H9 (cell line): ENCODE measurements around the gene AMBN. TPM values are rescaled to one million over a fixed set of nuclear protein-coding genes. Genes with fewer than 3 reads are reported as not detected.

Source experiments
- DNase-seq: peaks from one replicate; pipeline ENCODE4 v3.0.0-alpha.2; 2017
- H2AFZ ChIP-seq: one replicate; pipeline ENCODE4 v1.6.1; 2013; ENCODE audit warnings: mild to moderate bottlenecking, low read length, control low read depth, moderate library complexity
- H2AK5ac ChIP-seq: 2 replicates; pipeline ENCODE4 v1.6.1; 2013; ENCODE audit warnings: low read length, control low read depth, mixed read lengths; ENCODE audit not compliant: insufficient read length
- H2BK120ac ChIP-seq: one replicate; pipeline ENCODE4 v1.6.1; 2013; ENCODE audit warnings: low read depth, mild to moderate bottlenecking, low read length, control low read depth, inconsistent platforms; ENCODE audit not compliant: poor library complexity, severe bottlenecking
- H2BK12ac ChIP-seq: 2 replicates; pipeline ENCODE4 v1.6.1; 2013; ENCODE audit warnings: low read length, control low read depth, mixed read lengths, low read depth; ENCODE audit not compliant: insufficient read length
- H2BK15ac ChIP-seq: 2 replicates; pipeline ENCODE4 v1.6.1; 2013; ENCODE audit warnings: low read depth, low read length, control low read depth
- H2BK20ac ChIP-seq: one replicate; pipeline ENCODE4 v1.6.1; 2013; ENCODE audit warnings: low read depth, mild to moderate bottlenecking, low read length, control low read depth, inconsistent platforms; ENCODE audit not compliant: poor library complexity, severe bottlenecking
- H2BK5ac ChIP-seq: 2 replicates; pipeline ENCODE4 v1.6.1; 2013; ENCODE audit warnings: low read length, control low read depth, mixed read lengths; ENCODE audit not compliant: insufficient read length
- H3K14ac ChIP-seq: 2 replicates; pipeline ENCODE4 v1.6.1; 2013; ENCODE audit warnings: low read length, control low read depth; ENCODE audit not compliant: insufficient read depth
- H3K18ac ChIP-seq: 2 replicates; pipeline ENCODE4 v1.6.1; 2013; ENCODE audit warnings: low read depth, mild to moderate bottlenecking, mixed read lengths, low read length, control low read depth; ENCODE audit not compliant: insufficient read length
- H3K23ac ChIP-seq: 2 replicates; pipeline ENCODE4 v1.6.1; 2013; ENCODE audit warnings: low read length, control low read depth, mixed read lengths, low read depth; ENCODE audit not compliant: insufficient read length
- H3K23me2 ChIP-seq: 2 replicates; pipeline ENCODE4 v1.6.1; 2013; ENCODE audit warnings: low read depth, mild to moderate bottlenecking, mixed read lengths, low read length, control low read depth; ENCODE audit not compliant: insufficient read length, poor library complexity, severe bottlenecking
- H3K27ac ChIP-seq: 2 replicates; pipeline ENCODE4 v1.5.1; 2013; ENCODE audit warnings: low read length, control low read depth, mixed read lengths, low read depth; ENCODE audit not compliant: insufficient read length
- H3K27me3 ChIP-seq: 2 replicates; pipeline ENCODE4 v1.6.1; 2013; ENCODE audit warnings: low read length, control low read depth, inconsistent platforms; ENCODE audit not compliant: insufficient read depth
- H3K4ac ChIP-seq: 2 replicates; pipeline ENCODE4 v1.6.1; 2013; ENCODE audit warnings: low read depth, mild to moderate bottlenecking, control low read depth, inconsistent platforms, low read length, moderate library complexity
- H3K4me1 ChIP-seq: 2 replicates; pipeline ENCODE4 v1.6.1; 2013; ENCODE audit warnings: low read length, control low read depth, inconsistent platforms; ENCODE audit not compliant: insufficient read depth
- H3K4me2 ChIP-seq: 2 replicates; pipeline ENCODE4 v1.6.1; 2013; ENCODE audit warnings: low read length, control low read depth, mixed read lengths; ENCODE audit not compliant: insufficient read length, insufficient read depth
- H3K56ac ChIP-seq: 2 replicates; pipeline ENCODE4 v1.6.1; 2013; ENCODE audit warnings: low read depth, mild to moderate bottlenecking, mixed read lengths, low read length, control low read depth; ENCODE audit not compliant: insufficient read length
- H3K79me1 ChIP-seq: 2 replicates; pipeline ENCODE4 v1.6.1; 2013; ENCODE audit warnings: low read depth, mild to moderate bottlenecking, moderate library complexity, low read length, control low read depth, inconsistent platforms; ENCODE audit not compliant: insufficient read depth, poor library complexity, severe bottlenecking
- H3K79me2 ChIP-seq: 2 replicates; pipeline ENCODE4 v1.6.1; 2013; ENCODE audit warnings: low read length, control low read depth, inconsistent platforms; ENCODE audit not compliant: insufficient read depth
- H3K9ac ChIP-seq: 2 replicates; pipeline ENCODE4 v1.6.1; 2013; ENCODE audit warnings: low read length, control low read depth, mixed read lengths; ENCODE audit not compliant: insufficient read length; ENCODE audit errors: extremely low read depth
- H3K9me3 ChIP-seq: one replicate; pipeline ENCODE4 v1.6.1; 2013; ENCODE audit warnings: low read depth, low read length, inconsistent platforms; ENCODE audit not compliant: control insufficient read depth
- H3T11ph ChIP-seq: one replicate; pipeline ENCODE4 v1.6.1; 2013; ENCODE audit warnings: mild to moderate bottlenecking, low read length, control low read depth, inconsistent platforms
- H4K20me1 ChIP-seq: one replicate; pipeline ENCODE4 v1.6.1; 2013; ENCODE audit not compliant: control insufficient read depth, insufficient read length, insufficient read depth
- H4K5ac ChIP-seq: 2 replicates; pipeline ENCODE4 v1.6.1; 2013; ENCODE audit warnings: low read depth, mild to moderate bottlenecking, mixed read lengths, low read length, control low read depth; ENCODE audit not compliant: insufficient read length
- H4K8ac ChIP-seq: replicated peaks from 2 replicates; pipeline ENCODE4 v1.6.1; 2013; ENCODE audit warnings: low read length, control low read depth, mixed read lengths, low read depth; ENCODE audit not compliant: insufficient read length
- H4K91ac ChIP-seq: 2 replicates; pipeline ENCODE4 v1.6.1; 2013; ENCODE audit warnings: low read depth, mild to moderate bottlenecking, moderate library complexity, mixed read lengths, low read length, control low read depth; ENCODE audit not compliant: insufficient read length
- H3K27ac Mint-ChIP-seq, 3 experiments: 2 replicates in 2 of 3; 3 replicates in 1 of 3; pipeline ENCODE4 v1.8.0; 2020 to 2021; ENCODE audit warnings: mixed read lengths in 3 of 3, mild to moderate bottlenecking in 1 of 3, moderate library complexity in 1 of 3
- H3K27me3 Mint-ChIP-seq: 2 replicates; pipeline ENCODE4 v1.8.0; 2021; ENCODE audit warnings: low read depth, mild to moderate bottlenecking, moderate library complexity, mixed read lengths
- H3K36me3 Mint-ChIP-seq, 3 experiments: 2 replicates in 2 of 3; 3 replicates in 1 of 3; pipeline ENCODE4 v1.8.0; 2020 to 2021; ENCODE audit warnings: low read depth in 3 of 3, mixed read lengths in 3 of 3; ENCODE audit not compliant: insufficient read depth in 1 of 3
- H3K4me1 Mint-ChIP-seq, 2 experiments: 2 replicates each; pipeline ENCODE4 v1.8.0; 2020; ENCODE audit warnings: mixed read lengths in 2 of 2
- H3K4me3 Mint-ChIP-seq, 2 experiments: 2 replicates in 1 of 2; 3 replicates in 1 of 2; pipeline ENCODE4 v1.8.0; 2020 to 2021; ENCODE audit warnings: mild to moderate bottlenecking in 2 of 2, mixed read lengths in 2 of 2, moderate library complexity in 1 of 2
- H3K9me3 Mint-ChIP-seq, 2 experiments: 2 replicates in 1 of 2; 3 replicates in 1 of 2; pipeline ENCODE4 v1.8.0; 2020; ENCODE audit warnings: mild to moderate bottlenecking in 2 of 2, mixed read lengths in 2 of 2, moderate library complexity in 1 of 2
- WGBS: extraction: QIAGEN DNeasy Blood & Tissue Kit; methylation state at CpG from one replicate; pipeline ENCODE4 v1.1.7; 2013; ENCODE audit warnings: missing lambda C conversion rate, low lambda C conversion rate, mixed read lengths; ENCODE audit not compliant: insufficient read length; ENCODE audit errors: extremely low coverage; 5-methylcytosine and 5-hydroxymethylcytosine counted together
- total RNA-seq: library from RNA; stranded (reverse); gene quantifications from 2 replicates; pipeline ENCODE4 v1.2.1, GENCODE V29; 2021
- TF ChIP-seq, protein P1 (sequence below): fragments of 200-600 bp; sonication (generic); conservative IDR thresholded peaks from 3 replicates; pipeline ENCODE4 v1.8.0; 2021; ENCODE audit warnings: antibody characterized with exemption, mild to moderate bottlenecking

AMBN gene
- total RNA-seq, 1 experiment from 2014 or later: not detected

DNA sequence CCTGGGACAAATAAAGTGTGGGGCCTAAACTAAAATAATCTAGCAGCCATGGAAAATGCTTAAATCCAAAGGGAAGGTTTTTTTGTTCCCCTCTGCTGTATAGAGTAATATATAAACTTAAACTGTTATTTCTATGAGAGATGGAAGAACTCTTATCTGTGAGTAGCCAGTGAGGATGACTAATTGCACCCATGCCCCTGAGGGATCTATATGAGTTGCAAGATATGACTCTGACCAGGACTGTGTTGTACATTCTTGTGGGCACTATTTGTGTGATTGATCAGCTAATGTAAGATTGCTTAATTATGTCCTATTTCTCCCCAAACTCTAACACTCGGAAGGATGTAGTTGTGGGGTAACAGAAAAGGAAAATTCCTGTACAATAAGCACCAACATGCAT lies 35.2 kb upstream of the AMBN start:
- no peak overlapping the region for H4K5ac ChIP-seq
- no peak overlapping the region for H2AFZ ChIP-seq
- Mint-ChIP-seq H3K36me3 (no peaks in the 10 kb centered on the region), H3K4me3 (no peak overlapping the region), H3K27me3 (no peaks in the 10 kb centered on the region; the same call in 1 of the 2 replicates), H3K4me1 (no peaks in the 10 kb centered on the region), H3K9me3 (peaks cover 0 to 2% of the 10 kb centered on the region in 2 experiments; a peak in 1 of 5 replicates), H3K27ac (no peak overlapping the region)
- no peak overlapping the region for H3K27ac ChIP-seq
- H3K4me2 ChIP-seq: no peak overlapping the region
- H3K14ac ChIP-seq: no peak overlapping the region
- no peaks in the 10 kb centered on the region for H3K23me2 ChIP-seq
- no peak overlapping the region for H3K4ac ChIP-seq
- H4K8ac ChIP-seq: no peak overlapping the region
- no peak overlapping the region for H3T11ph ChIP-seq
- H3K4me1 ChIP-seq: no peaks in the 10 kb centered on the region
- TF ChIP-seq, protein P1, sequence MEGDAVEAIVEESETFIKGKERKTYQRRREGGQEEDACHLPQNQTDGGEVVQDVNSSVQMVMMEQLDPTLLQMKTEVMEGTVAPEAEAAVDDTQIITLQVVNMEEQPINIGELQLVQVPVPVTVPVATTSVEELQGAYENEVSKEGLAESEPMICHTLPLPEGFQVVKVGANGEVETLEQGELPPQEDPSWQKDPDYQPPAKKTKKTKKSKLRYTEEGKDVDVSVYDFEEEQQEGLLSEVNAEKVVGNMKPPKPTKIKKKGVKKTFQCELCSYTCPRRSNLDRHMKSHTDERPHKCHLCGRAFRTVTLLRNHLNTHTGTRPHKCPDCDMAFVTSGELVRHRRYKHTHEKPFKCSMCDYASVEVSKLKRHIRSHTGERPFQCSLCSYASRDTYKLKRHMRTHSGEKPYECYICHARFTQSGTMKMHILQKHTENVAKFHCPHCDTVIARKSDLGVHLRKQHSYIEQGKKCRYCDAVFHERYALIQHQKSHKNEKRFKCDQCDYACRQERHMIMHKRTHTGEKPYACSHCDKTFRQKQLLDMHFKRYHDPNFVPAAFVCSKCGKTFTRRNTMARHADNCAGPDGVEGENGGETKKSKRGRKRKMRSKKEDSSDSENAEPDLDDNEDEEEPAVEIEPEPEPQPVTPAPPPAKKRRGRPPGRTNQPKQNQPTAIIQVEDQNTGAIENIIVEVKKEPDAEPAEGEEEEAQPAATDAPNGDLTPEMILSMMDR: no peak
- no peaks in the 10 kb centered on the region for H3K9me3 ChIP-seq
- no peak overlapping the region for H2BK12ac ChIP-seq
- H3K79me2 ChIP-seq: no peaks in the 10 kb centered on the region
- DNase-seq: no peak
- H2BK15ac ChIP-seq: no peak overlapping the region
- no peak overlapping the region for H3K9ac ChIP-seq
- no peak overlapping the region for H3K56ac ChIP-seq
- H2AK5ac ChIP-seq: no peak overlapping the region
- H4K91ac ChIP-seq: no peak overlapping the region
- no peak overlapping the region for H2BK20ac ChIP-seq
- no peak overlapping the region for H2BK120ac ChIP-seq
- H3K23ac ChIP-seq: no peak overlapping the region
- H3K18ac ChIP-seq: no peak overlapping the region
- no peaks in the 10 kb centered on the region for H3K27me3 ChIP-seq
- WGBS: no CpG with 5 or more reads among the region's 1 CpG
- H4K20me1 ChIP-seq: no peaks in the 10 kb centered on the region
- no peak overlapping the region for H2BK5ac ChIP-seq
- no peaks in the 10 kb centered on the region for H3K79me1 ChIP-seq
